CD4-positive, alpha-beta T cell (primary cell): ENCODE results near the gene SERPINB5. TPM values are rescaled to one million over a fixed set of nuclear protein-coding genes. Genes with fewer than 3 reads are reported as not detected.
"Not testable (repeated sequence)": the region's sequence is repeated elsewhere in the genome, so short reads cannot be mapped to it uniquely, and the experiment has no call there.

ENCODE experiments used
- ATAC-seq: fragments of 200-7000 bp; cut with Tn5 transposase; one replicate; pipeline ENCODE4 v1.10.0; 2022; ENCODE audit warnings: mild to moderate bottlenecking; ENCODE audit not compliant: poor library complexity
- CTCF ChIA-PET: fragments of 350-600 bp; sonication (Branson Sonifier 250); formaldehyde crosslinking; loops from one replicate; lab custom pipeline; 2021; ENCODE audit warnings: antibody characterized with exemption, inconsistent platforms; lab: Charles Lee
- POLR2A ChIA-PET: fragments of 350-600 bp; sonication (Branson Sonifier 250); formaldehyde crosslinking; loops from one replicate; lab custom pipeline; 2021; ENCODE audit warnings: antibody characterized with exemption, inconsistent platforms; lab: Charles Lee
- DNase-seq, 14 experiments: peaks; one replicate each; pipeline ENCODE4 v3.0.0-alpha.2; 2013 to 2020; ENCODE audit warnings: mixed read lengths in 2 of 14
- H3K27ac ChIP-seq, 2 donors: one replicate each; pipeline versions ENCODE4 v1.5.1 to v1.7.0; 2013; ENCODE audit warnings: low read length in 2 of 2, low read depth in 1 of 2, mild to moderate bottlenecking in 1 of 2
- H3K27me3 ChIP-seq, 2 experiments: 1 replicate in 1 of 2; 2 replicates in 1 of 2; pipeline versions ENCODE4 v1.6.1 to v1.7.0; 2013; ENCODE audit warnings: low read length in 2 of 2, control low read depth in 1 of 2, mild to moderate bottlenecking in 1 of 2, moderate library complexity in 1 of 2; ENCODE audit not compliant: insufficient read depth in 2 of 2, control insufficient read depth in 1 of 2
- H3K36me3 ChIP-seq: one replicate; pipeline ENCODE4 v1.6.1; 2013; ENCODE audit warnings: low read length, control low read depth; ENCODE audit not compliant: insufficient read depth
- H3K4me1 ChIP-seq: one replicate; pipeline ENCODE4 v1.6.1; 2013; ENCODE audit warnings: low read length, control low read depth; ENCODE audit not compliant: insufficient read depth
- H3K4me3 ChIP-seq: one replicate; pipeline ENCODE4 v1.5.1; 2013; ENCODE audit warnings: mild to moderate bottlenecking, low read length, moderate library complexity
- H3K9me3 ChIP-seq, 2 experiments: 1 replicate in 1 of 2; 2 replicates in 1 of 2; pipeline versions ENCODE4 v1.6.1 to v1.7.0; 2013; ENCODE audit warnings: low read length in 2 of 2, mild to moderate bottlenecking in 2 of 2, control low read depth in 1 of 2, moderate library complexity in 1 of 2; ENCODE audit not compliant: control insufficient read depth in 1 of 2, insufficient read depth in 1 of 2
- H3K27ac Mint-ChIP-seq: one replicate; pipeline ENCODE4 v1.8.0; 2020; ENCODE audit warnings: mixed read lengths
- H3K27me3 Mint-ChIP-seq: one replicate; pipeline ENCODE4 v1.8.0; 2021; ENCODE audit warnings: mixed read lengths
- H3K36me3 Mint-ChIP-seq: one replicate; pipeline ENCODE4 v1.8.0; 2021; ENCODE audit warnings: low read depth, mixed read lengths
- H3K4me1 Mint-ChIP-seq: one replicate; pipeline ENCODE4 v1.8.0; 2021; ENCODE audit warnings: low read depth, mixed read lengths
- H3K4me3 Mint-ChIP-seq: one replicate; pipeline ENCODE4 v1.8.0; 2020; ENCODE audit warnings: mild to moderate bottlenecking, mixed read lengths
- H3K9me3 Mint-ChIP-seq: one replicate; pipeline ENCODE4 v1.8.0; 2020; ENCODE audit warnings: mixed read lengths
- intact Hi-C, 2 experiments: fragments of 100-400 bp; cut with DNase I in 1 of 2; cut with micrococcal nuclease in 1 of 2; formaldehyde crosslinking; loops; one replicate each; pipeline versions ENCODE4 v1.15.1 to v1.9.0; 2023 to 2025; cut with DNase I, micrococcal nuclease
- total RNA-seq, 174 experiments: library from RNA in 2 of 174; stranded (reverse) in 2 of 174; gene quantifications; one replicate each; pipeline ENCODE4 v1.2.3 and lab custom pipeline; 2021 to 2026
- TF ChIP-seq, protein P1 (sequence below): fragments of 200-600 bp; IDR thresholded peaks from one replicate; pipeline ENCODE4 v1.8.0; 2022; ENCODE audit warnings: antibody characterized with exemption, mild to moderate bottlenecking

SERPINB5 gene
- total RNA-seq, 2 experiments from 2014 or later: not detected

DNA sequence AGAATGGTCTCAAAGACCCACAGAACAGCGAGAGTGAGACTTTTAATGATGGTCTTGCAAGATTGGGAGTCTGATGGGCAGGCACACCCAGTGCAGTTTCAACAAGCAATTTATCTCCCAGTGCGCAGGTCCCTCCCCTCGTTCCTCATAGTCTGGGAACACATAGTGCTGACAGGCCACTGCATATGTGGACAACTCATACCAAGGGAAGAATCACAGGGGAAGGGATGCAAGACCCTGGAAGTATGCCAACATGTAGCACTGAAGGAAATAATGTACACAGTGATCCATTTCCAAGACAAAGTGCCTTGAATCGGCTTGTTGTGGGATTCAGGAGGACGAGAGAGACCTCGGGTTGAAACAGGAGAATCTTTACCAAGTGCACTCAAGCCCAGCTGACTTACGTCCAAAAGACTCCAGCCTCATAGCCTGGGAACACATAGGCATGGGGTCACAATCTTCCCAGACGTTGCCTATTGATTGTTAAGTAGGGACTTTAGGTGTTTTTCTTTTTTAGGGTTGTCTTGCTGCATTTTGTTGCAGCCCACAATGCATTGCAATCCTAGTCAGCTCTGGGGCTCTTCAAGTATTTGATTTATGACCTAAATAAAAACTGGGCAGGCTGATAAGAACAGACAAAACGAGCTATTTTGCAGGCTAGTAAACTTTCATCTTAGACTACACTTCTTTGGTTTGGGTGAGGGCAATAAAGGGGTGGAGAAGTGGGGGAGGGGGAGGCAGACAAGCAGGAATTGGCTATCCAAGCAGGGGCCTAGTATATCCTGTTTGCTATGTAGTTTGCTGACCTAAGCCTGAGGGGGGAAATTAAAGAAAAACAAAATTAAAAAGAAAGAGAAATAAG lies 24.7 kb upstream of the SERPINB5 start:
- CTCF ChIA-PET: no interaction called here

DNA sequence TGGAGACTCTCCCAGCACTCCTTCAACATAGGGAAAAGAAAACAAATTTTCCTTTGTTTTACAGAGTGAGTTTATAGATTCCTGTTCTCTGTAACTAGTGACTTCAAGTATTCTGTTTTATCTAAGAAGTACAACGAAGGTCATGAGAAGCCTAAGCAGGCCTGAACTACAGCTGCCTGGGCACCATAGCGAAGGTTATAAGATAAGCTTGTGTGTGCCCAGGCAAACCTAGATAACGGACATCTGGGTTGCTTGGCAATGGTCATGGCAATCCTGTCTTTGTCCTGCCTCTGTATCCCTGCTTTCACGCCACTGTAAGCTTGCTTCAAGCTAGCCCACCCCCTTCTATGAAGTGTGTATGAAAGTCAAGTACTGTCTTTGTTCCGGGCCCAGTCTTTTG lies 24.0 kb upstream of the SERPINB5 start:
- H3K9me3 ChIP-seq, H3K27ac ChIP-seq, H3K4me1 Mint-ChIP-seq, H3K4me1 ChIP-seq, H3K36me3 Mint-ChIP-seq, H3K36me3 ChIP-seq, H3K4me3 ChIP-seq, intact Hi-C loops, DNase-seq, ATAC-seq, POLR2A ChIA-PET, H3K27me3 Mint-ChIP-seq, H3K27ac Mint-ChIP-seq, H3K9me3 Mint-ChIP-seq, CTCF ChIA-PET, H3K27me3 ChIP-seq, H3K4me3 Mint-ChIP-seq: not testable (repeated sequence)

More for the DNA sequence above, 24.7 kb upstream of the SERPINB5 start:
- TF ChIP-seq, protein P1, sequence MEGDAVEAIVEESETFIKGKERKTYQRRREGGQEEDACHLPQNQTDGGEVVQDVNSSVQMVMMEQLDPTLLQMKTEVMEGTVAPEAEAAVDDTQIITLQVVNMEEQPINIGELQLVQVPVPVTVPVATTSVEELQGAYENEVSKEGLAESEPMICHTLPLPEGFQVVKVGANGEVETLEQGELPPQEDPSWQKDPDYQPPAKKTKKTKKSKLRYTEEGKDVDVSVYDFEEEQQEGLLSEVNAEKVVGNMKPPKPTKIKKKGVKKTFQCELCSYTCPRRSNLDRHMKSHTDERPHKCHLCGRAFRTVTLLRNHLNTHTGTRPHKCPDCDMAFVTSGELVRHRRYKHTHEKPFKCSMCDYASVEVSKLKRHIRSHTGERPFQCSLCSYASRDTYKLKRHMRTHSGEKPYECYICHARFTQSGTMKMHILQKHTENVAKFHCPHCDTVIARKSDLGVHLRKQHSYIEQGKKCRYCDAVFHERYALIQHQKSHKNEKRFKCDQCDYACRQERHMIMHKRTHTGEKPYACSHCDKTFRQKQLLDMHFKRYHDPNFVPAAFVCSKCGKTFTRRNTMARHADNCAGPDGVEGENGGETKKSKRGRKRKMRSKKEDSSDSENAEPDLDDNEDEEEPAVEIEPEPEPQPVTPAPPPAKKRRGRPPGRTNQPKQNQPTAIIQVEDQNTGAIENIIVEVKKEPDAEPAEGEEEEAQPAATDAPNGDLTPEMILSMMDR: no peak
- POLR2A ChIA-PET: no interaction called here
- no peak overlapping the region for H3K4me3 Mint-ChIP-seq
- no peaks in the 10 kb centered on the region for H3K36me3 Mint-ChIP-seq
- Histone ChIP-seq H3K4me3 (no peak overlapping the region), H3K27me3 (no peaks in the 10 kb centered on the region), H3K9me3 (no peaks in the 10 kb centered on the region), H3K36me3 (no peaks in the 10 kb centered on the region), H3K27ac (no peak overlapping the region), H3K4me1 (no peaks in the 10 kb centered on the region)
- H3K4me1 Mint-ChIP-seq: no peaks in the 10 kb centered on the region
- no peaks in the 10 kb centered on the region for H3K27me3 Mint-ChIP-seq
- DNase-seq (no peak), ATAC-seq (no peak)
- no peak overlapping the region for H3K27ac Mint-ChIP-seq
- intact Hi-C loops: no loop called here
- H3K9me3 Mint-ChIP-seq: no peaks in the 10 kb centered on the region

DNA sequence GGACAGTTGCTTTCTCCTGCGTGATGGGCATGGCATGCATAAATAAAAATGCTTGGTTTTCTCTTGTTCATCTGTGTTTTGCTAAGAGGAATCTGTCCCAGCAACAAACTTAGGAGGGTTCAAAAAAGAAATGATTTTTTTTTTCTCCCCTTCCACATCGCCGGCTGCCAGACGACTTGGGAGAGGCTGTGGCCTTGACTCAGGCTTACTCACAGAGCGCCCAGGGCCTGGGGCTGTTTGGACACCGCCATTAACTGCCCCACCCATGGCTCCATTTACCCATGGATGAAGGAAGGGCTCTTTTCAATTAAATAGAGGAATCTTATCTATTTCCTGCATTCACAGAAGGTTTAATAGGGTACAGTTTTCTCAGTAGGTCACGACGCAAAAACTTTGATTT lies 22.3 kb upstream of the SERPINB5 start:
- CTCF ChIA-PET: no interaction called here
- Histone ChIP-seq H3K27ac (no peak overlapping the region), H3K4me3 (no peak overlapping the region), H3K36me3 (no peaks in the 10 kb centered on the region), H3K9me3 (no peaks in the 10 kb centered on the region), H3K27me3 (peaks cover 0 to under 1% of the 10 kb centered on the region in 2 experiments), H3K4me1 (no peaks in the 10 kb centered on the region)
- intact Hi-C loops: no loop called here
- Mint-ChIP-seq H3K27me3 (peaks cover 3% of the 10 kb centered on the region), H3K4me1 (no peaks in the 10 kb centered on the region), H3K9me3 (no peaks in the 10 kb centered on the region), H3K4me3 (no peak overlapping the region), H3K36me3 (no peaks in the 10 kb centered on the region), H3K27ac (no peak overlapping the region)
- TF ChIP-seq, protein P1: no peak
- POLR2A ChIA-PET: no interaction called here
- DNase-seq (no peak), ATAC-seq (no peak)
